Vagina (tissue), 2 donors: Measurements from ENCODE around the gene SLC16A1.

Source experiments
- CTCF ChIP-seq, 3 experiments: fragments of 450-650 bp in 2 of 3; fragments of 200-600 bp in 1 of 3; sonication (generic) in 1 of 3; IDR thresholded peaks; one replicate each; pipeline ENCODE4 v1.5.1; 2017 to 2019; ENCODE audit warnings: antibody characterized with exemption in 3 of 3, mild to moderate bottlenecking in 2 of 3, moderate library complexity in 2 of 3
- POLR2A ChIP-seq, 2 donors: fragments of 450-650 bp; IDR thresholded peaks; one replicate each; pipeline ENCODE4 v1.6.1; 2017; ENCODE audit warnings: antibody characterized with exemption in 2 of 2, mild to moderate bottlenecking in 2 of 2, moderate library complexity in 2 of 2
- POLR2AphosphoS5 ChIP-seq, 2 donors: sonication (generic); formaldehyde crosslinking; IDR thresholded peaks; one replicate each; pipeline ENCODE4 v1.9.0; 2017; ENCODE audit warnings: antibody characterized with exemption in 2 of 2, mild to moderate bottlenecking in 2 of 2, low read depth in 1 of 2; ENCODE audit not compliant: insufficient read depth in 1 of 2

GRCh38 chr1:112894561-112895011 lies 61.4 kb downstream of the SLC16A1 start:
- TF ChIP-seq CTCF (IDR thresholded peaks at IDR 0.05) (no peak), POLR2A (IDR thresholded peaks at IDR 0.05) (no peak), POLR2AphosphoS5 (IDR thresholded peaks at IDR 0.05; ENCODE audit: insufficient read depth in 1 of 2, low read depth in 1 of 2) (no peak)
